HepG2 (cell line): ENCODE measurements around the gene MAJIN. TPM values are rescaled to one million over a fixed set of nuclear protein-coding genes. Genes with fewer than 3 reads are reported as not detected.

Source experiments
- ATAC-seq: fragments of 200-7000 bp; cut with Tn5 transposase; 3 replicates; pipeline ENCODE4 v1.9.1; 2020; ENCODE audit warnings: mild to moderate bottlenecking, moderate library complexity
- BruUV-seq: library from RNA; stranded (reverse); fragments of 400-500 nt; replicated peaks from 2 replicates; lab custom pipeline; 2021; lab: Mats Ljungman, UMichigan
- CTCF ChIA-PET: fragments of 300-600 bp; formaldehyde crosslinking; extraction: SDS; loops from one replicate; lab custom pipeline; 2021; ENCODE audit warnings: low total read pairs, inconsistent platforms, low intra/inter-chr PET ratio; lab: Yijun Ruan, JAX
- POLR2A ChIA-PET: fragments of 350-600 bp; sonication (Branson Sonifier 250); formaldehyde crosslinking; loops from one replicate; lab custom pipeline; 2020; ENCODE audit warnings: antibody characterized with exemption, inconsistent platforms; lab: Yijun Ruan, JAX
- DNase-seq: peaks from one replicate; pipeline ENCODE4 v3.0.0-alpha.2; 2015; ENCODE audit warnings: low spot score
- FAIRE-seq: peaks from 3 replicates; lab custom pipeline; 2011; peaks lifted over from hg19 to GRCh38; lab: Jason Lieb, UNC
- H2AFZ ChIP-seq: one replicate; pipeline ENCODE4 v1.6.1; 2011; ENCODE audit warnings: low read length, inconsistent platforms
- H3K27ac ChIP-seq: fragments of 300-600 bp; 3 replicates; pipeline ENCODE4 v1.8.0; 2011; ENCODE audit warnings: mixed run types, mild to moderate bottlenecking, mixed read lengths, low read length, inconsistent platforms; ENCODE audit not compliant: insufficient read depth; ENCODE audit errors: extremely low read length
- H3K27me3 ChIP-seq, 2 experiments: fragments of 200-600 bp in 1 of 2; 2 replicates in 1 of 2; 3 replicates in 1 of 2; pipeline versions ENCODE4 v1.6.0 to v1.8.0; 2011; ENCODE audit warnings: low read length in 2 of 2, mild to moderate bottlenecking in 2 of 2, moderate library complexity in 2 of 2, inconsistent platforms in 1 of 2; ENCODE audit not compliant: insufficient read depth in 2 of 2, control insufficient read depth in 1 of 2
- H3K36me3 ChIP-seq, 2 experiments: fragments of 200-600 bp in 1 of 2; replicated peaks in 1 of 2; 2 replicates in 1 of 2; 3 replicates in 1 of 2; pipeline versions ENCODE4 v1.5.1 to v1.8.0; 2011; ENCODE audit warnings: low read length in 2 of 2, inconsistent platforms in 1 of 2; ENCODE audit not compliant: insufficient read depth in 2 of 2, control insufficient read depth in 1 of 2
- H3K4me1 ChIP-seq: 2 replicates; pipeline ENCODE4 v1.5.1; 2012; ENCODE audit warnings: low read length, inconsistent platforms; ENCODE audit not compliant: insufficient read depth
- H3K4me2 ChIP-seq: 2 replicates; pipeline ENCODE4 v1.6.0; 2011; ENCODE audit warnings: low read depth, low read length, inconsistent platforms
- H3K4me3 ChIP-seq, 3 experiments: fragments of 200-600 bp in 1 of 3; sonication (generic), shearing (Covaris generic) in 1 of 3; replicated peaks in 1 of 3; 2 replicates each; pipeline ENCODE4 v1.5.1; 2011 to 2016; ENCODE audit warnings: low read length in 3 of 3, inconsistent platforms in 2 of 3, low read depth in 2 of 3, mild to moderate bottlenecking in 2 of 3, control low read depth in 1 of 3, mixed read lengths in 1 of 3; ENCODE audit not compliant: insufficient read depth in 1 of 3
- H3K79me2 ChIP-seq: one replicate; pipeline ENCODE4 v1.6.1; 2011; ENCODE audit warnings: low read length, inconsistent platforms; ENCODE audit not compliant: insufficient read depth
- H3K9ac ChIP-seq: 2 replicates; pipeline ENCODE4 v1.6.0; 2011; ENCODE audit warnings: mild to moderate bottlenecking, low read depth, low read length, inconsistent platforms; ENCODE audit not compliant: insufficient read depth
- H3K9me3 ChIP-seq: 2 replicates; pipeline ENCODE4 v1.5.1; 2012; ENCODE audit warnings: mild to moderate bottlenecking, low read length
- H4K20me1 ChIP-seq: 2 replicates; pipeline ENCODE4 v1.6.0; 2011; ENCODE audit warnings: inconsistent platforms, mild to moderate bottlenecking, low read length, moderate library complexity; ENCODE audit not compliant: insufficient read depth
- ATM ChIP-seq: fragments of 450-650 bp; IDR thresholded peaks from 2 replicates; pipeline ENCODE4 v1.7.1; 2017; ENCODE audit warnings: mild to moderate bottlenecking, borderline replicate concordance
- EED ChIP-seq: sonication (generic); formaldehyde crosslinking; IDR thresholded peaks from 2 replicates; pipeline ENCODE4 v1.5.0; 2020; ENCODE audit warnings: mild to moderate bottlenecking, missing genetic modification reagents
- ERF ChIP-seq: IDR thresholded peaks from 2 replicates; pipeline ENCODE4 v1.6.1; 2018; ENCODE audit warnings: missing biosample characterization, missing genetic modification reagents
- FOXK2 ChIP-seq: fragments of 450-650 bp; IDR thresholded peaks from 2 replicates; pipeline ENCODE4 v1.6.1; 2016
- ISX ChIP-seq: sonication (generic); formaldehyde crosslinking; conservative IDR thresholded peaks from 2 replicates; pipeline ENCODE4 v1.5.0; 2020; ENCODE audit warnings: missing genetic modification reagents
- KDM1A ChIP-seq: IDR thresholded peaks from 2 replicates; pipeline ENCODE4 v1.6.1; 2016; ENCODE audit warnings: missing compliant biosample characterization
- KLF12 ChIP-seq: sonication (generic); formaldehyde crosslinking; IDR thresholded peaks from 2 replicates; pipeline ENCODE4 v1.4.0; 2020; ENCODE audit warnings: missing genetic modification reagents, borderline replicate concordance
- SMAD1 ChIP-seq: sonication (generic); formaldehyde crosslinking; IDR thresholded peaks from 2 replicates; pipeline ENCODE4 v1.4.0; 2020; ENCODE audit warnings: missing genetic modification reagents, low read depth, mild to moderate bottlenecking, borderline replicate concordance
- SPEN ChIP-seq: sonication (generic); formaldehyde crosslinking; IDR thresholded peaks from 2 replicates; pipeline ENCODE4 v1.5.1; 2020; ENCODE audit warnings: low read depth, mild to moderate bottlenecking, missing genetic modification reagents
- ZC3H13 ChIP-seq: sonication (generic); formaldehyde crosslinking; IDR thresholded peaks from 2 replicates; pipeline ENCODE4 v1.8.1; 2023; ENCODE audit warnings: mild to moderate bottlenecking, missing genetic modification reagents, moderate library complexity
- ZNF383 ChIP-seq: sonication (generic); formaldehyde crosslinking; IDR thresholded peaks from 2 replicates; pipeline ENCODE4 v1.4.0; 2020; ENCODE audit warnings: missing genetic modification reagents, mild to moderate bottlenecking, borderline replicate concordance
- ZNF720 ChIP-seq: sonication (generic); formaldehyde crosslinking; IDR thresholded peaks from 2 replicates; pipeline ENCODE4 v1.4.0; 2020; ENCODE audit warnings: missing genetic modification reagents
- ZNF761 ChIP-seq: sonication (generic); formaldehyde crosslinking; conservative IDR thresholded peaks from 2 replicates; pipeline ENCODE4 v1.4.0; 2020; ENCODE audit warnings: mild to moderate bottlenecking, missing genetic modification reagents
- ZNF841 ChIP-seq: sonication (generic); formaldehyde crosslinking; IDR thresholded peaks from 2 replicates; pipeline ENCODE4 v1.8.1; 2023; ENCODE audit warnings: missing genetic modification reagents, borderline replicate concordance
- WGBS: methylation state at CpG from one replicate; pipeline ENCODE4 v1.1.6; 2017; ENCODE audit warnings: low lambda C conversion rate; 5-methylcytosine and 5-hydroxymethylcytosine counted together
- in situ Hi-C: cut with HindIII; loops from 2 replicates; pipeline ENCODE4 v1.10.0; 2017; ENCODE audit warnings: low pct_unique_long_range_greater_than_20kb; ENCODE audit not compliant: extremely low pct_ligation_motif_present
- intact Hi-C: fragments of 100-400 bp; cut with micrococcal nuclease; formaldehyde crosslinking; loops from one replicate; pipeline ENCODE4 v1.10.0; 2022; ENCODE audit not compliant: unreplicated experiment
- polyA plus RNA-seq, 8 experiments: library from polyadenylated mRNA; depleted of rRNA in 3 of 8; stranded (reverse) in 7 of 8; unstranded in 1 of 8; fragments of >200 nt; fragmentation: Illumina TruSeq in 4 of 8; extraction: Trizol in 4 of 8; gene quantifications; 2 replicates each; pipeline versions ENCODE4 v1.2.1 to v1.2.3, GENCODE V29; 2011 to 2016; ENCODE audit warnings: low read depth in 4 of 8, missing spikeins in 1 of 8, mixed read lengths in 1 of 8; ENCODE audit not compliant: insufficient read depth in 1 of 8
- total RNA-seq, 5 experiments: library from RNA; depleted of rRNA; stranded (reverse); fragments of >200 nt; fragmentation: Illumina TruSeq; extraction: Trizol; gene quantifications; 2 replicates each; pipeline ENCODE4 v1.2.3, GENCODE V29; 2016; ENCODE audit warnings: low read depth in 1 of 5
- TF ChIP-seq, protein P1 (sequence below): sonication (generic); formaldehyde crosslinking; conservative IDR thresholded peaks from 2 replicates; pipeline ENCODE4 v1.8.0; 2022; ENCODE audit warnings: low read depth, missing genetic modification reagents
- TF ChIP-seq, protein P2 (sequence below), 2 experiments: sonication (generic) in 1 of 2; formaldehyde crosslinking in 1 of 2; IDR thresholded peaks; 2 replicates each; pipeline versions ENCODE4 v1.4.0 to v1.6.1; 2016 to 2020; ENCODE audit warnings: borderline replicate concordance in 1 of 2, low read depth in 1 of 2, mild to moderate bottlenecking in 1 of 2, missing genetic modification reagents in 1 of 2

MAJIN gene
- total and polyA plus RNA-seq, 2 of the 13 experiments (the other 11 are each of a cell fraction or from before 2014, with no cell fraction given), result not detected

DNA sequence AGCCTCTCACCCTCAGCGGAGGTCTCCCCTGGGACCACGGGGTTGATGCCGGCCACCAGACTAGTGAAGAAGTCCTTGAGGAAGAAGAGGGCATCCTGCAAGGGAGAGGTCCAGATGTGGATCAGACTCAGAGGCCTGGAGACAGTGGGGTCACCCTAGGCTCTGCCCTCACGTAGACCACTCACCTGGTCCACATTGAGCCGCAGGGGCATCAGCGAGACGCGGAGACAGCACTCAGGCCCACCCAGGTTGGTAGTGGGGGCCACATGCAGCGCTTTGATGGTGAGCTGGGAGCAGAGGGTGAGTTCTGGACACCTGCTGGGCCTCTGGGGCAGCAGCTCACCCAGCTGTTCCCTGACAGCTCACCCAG lies 73.8 kb downstream of the MAJIN start (continued):
- TF ChIP-seq, protein P1, sequence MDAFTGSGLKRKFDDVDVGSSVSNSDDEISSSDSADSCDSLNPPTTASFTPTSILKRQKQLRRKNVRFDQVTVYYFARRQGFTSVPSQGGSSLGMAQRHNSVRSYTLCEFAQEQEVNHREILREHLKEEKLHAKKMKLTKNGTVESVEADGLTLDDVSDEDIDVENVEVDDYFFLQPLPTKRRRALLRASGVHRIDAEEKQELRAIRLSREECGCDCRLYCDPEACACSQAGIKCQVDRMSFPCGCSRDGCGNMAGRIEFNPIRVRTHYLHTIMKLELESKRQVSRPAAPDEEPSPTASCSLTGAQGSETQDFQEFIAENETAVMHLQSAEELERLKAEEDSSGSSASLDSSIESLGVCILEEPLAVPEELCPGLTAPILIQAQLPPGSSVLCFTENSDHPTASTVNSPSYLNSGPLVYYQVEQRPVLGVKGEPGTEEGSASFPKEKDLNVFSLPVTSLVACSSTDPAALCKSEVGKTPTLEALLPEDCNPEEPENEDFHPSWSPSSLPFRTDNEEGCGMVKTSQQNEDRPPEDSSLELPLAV (CRISPR knock-in tag), result no peak
- TF ChIP-seq EED (CRISPR knock-in tag) (no peak), ISX (no peak), ZNF383 (CRISPR knock-in tag) (no peak)

DNA sequence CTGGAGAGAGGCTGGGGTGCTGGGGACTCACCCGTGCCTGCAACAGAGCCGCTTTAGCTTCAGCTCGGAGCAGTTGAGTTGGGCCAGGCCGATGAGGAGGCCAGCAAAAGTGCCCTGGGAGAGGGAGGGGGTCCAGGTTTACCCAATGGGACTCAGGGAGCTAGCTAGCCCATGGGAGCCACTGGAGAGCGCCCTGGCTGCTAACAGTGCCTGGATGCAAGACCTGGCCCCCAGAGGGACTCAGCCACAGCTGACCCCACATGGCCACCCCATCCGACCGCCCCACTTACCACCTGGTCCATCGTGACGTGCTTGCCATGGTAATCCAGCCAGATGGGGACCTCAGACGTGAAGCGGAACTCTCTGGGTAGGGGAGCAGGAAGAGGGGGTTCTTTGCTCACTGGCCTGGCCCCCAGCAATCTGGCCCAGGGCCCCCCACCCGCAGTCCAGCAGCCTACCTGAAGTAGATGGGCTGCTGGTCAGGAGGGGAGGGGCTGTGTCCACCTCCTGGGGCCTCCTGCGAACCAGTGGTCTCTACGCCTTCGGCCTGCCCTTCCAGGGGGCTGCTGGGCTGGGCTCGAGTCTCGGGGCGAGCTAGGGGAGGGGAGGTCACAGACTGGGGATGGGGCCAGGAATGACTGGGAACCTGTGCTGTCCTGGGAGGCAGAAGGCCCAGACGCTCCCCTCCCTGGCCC lies 74.4 kb downstream of the MAJIN start:
- H3K9ac ChIP-seq, result no peak overlapping the region
- H3K4me1 ChIP-seq, result peaks cover 14% of the 10 kb centered on the region
- H3K36me3 ChIP-seq, result peaks cover 18 to 24% of the 10 kb centered on the region in 2 experiments; a peak in 4 of 5 replicates
- no peaks in the 10 kb centered on the region for H3K9me3 ChIP-seq
- no peak overlapping the region for H3K4me2 ChIP-seq
- no peak overlapping the region for H3K4me3 ChIP-seq
- ChIA-PET CTCF (no interaction called here), POLR2A (interaction anchor here (0.6 kb wide), 1 partner anchor 169 kb away, joined by 3 read pairs; no protein-coding TSS in a partner anchor)
- no TSS peak for BruUV-seq
- ATAC-seq, result no peak
- intact Hi-C loops (no loop called here), in situ Hi-C loops (no loop called here)
- 97% methylated on average over 13 of the region's 19 CpGs for WGBS
- no peak for FAIRE-seq
- H3K27me3 ChIP-seq, result no peaks in the 10 kb centered on the region; a peak in 1 of 5 replicates
- no peak overlapping the region for H2AFZ ChIP-seq
- no peak overlapping the region for H3K27ac ChIP-seq
- H3K79me2 ChIP-seq, result peaks cover 7% of the 10 kb centered on the region
- no peak for DNase-seq
- no peaks in the 10 kb centered on the region for H4K20me1 ChIP-seq
- no peak for TF ChIP-seq SPEN (CRISPR knock-in tag)
- TF ChIP-seq, protein P1 (CRISPR knock-in tag), result no peak
- TF ChIP-seq, protein P2, sequence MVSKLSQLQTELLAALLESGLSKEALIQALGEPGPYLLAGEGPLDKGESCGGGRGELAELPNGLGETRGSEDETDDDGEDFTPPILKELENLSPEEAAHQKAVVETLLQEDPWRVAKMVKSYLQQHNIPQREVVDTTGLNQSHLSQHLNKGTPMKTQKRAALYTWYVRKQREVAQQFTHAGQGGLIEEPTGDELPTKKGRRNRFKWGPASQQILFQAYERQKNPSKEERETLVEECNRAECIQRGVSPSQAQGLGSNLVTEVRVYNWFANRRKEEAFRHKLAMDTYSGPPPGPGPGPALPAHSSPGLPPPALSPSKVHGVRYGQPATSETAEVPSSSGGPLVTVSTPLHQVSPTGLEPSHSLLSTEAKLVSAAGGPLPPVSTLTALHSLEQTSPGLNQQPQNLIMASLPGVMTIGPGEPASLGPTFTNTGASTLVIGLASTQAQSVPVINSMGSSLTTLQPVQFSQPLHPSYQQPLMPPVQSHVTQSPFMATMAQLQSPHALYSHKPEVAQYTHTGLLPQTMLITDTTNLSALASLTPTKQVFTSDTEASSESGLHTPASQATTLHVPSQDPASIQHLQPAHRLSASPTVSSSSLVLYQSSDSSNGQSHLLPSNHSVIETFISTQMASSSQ (IDR thresholded peaks at IDR 0.05; ENCODE audit: low read depth), result no peak
- TF ChIP-seq, protein P2 (CRISPR knock-in tag; IDR thresholded peaks at IDR 0.05; ENCODE audit: borderline replicate concordance), result no peak
- no peak for TF ChIP-seq ATM
- TF ChIP-seq ZNF841 (CRISPR knock-in tag), result no peak
- TF ChIP-seq ZNF761 (CRISPR knock-in tag), result no peak
- no peak for TF ChIP-seq ISX
- TF ChIP-seq ZNF720 (CRISPR knock-in tag), result no peak
- TF ChIP-seq KLF12 (CRISPR knock-in tag), result no peak
- no peak for TF ChIP-seq FOXK2
- no peak for TF ChIP-seq ERF (CRISPR knock-in tag)
- no peak for TF ChIP-seq KDM1A (CRISPR knock-in tag)
- TF ChIP-seq ZC3H13 (CRISPR knock-in tag), result no peak
- no peak for TF ChIP-seq SMAD1 (CRISPR knock-in tag)
